GM21529 (cell line): Measurements from ENCODE around the gene NCDN.

ENCODE experiments used
- ATAC-seq: cut with Tn5 transposase; IDR thresholded peaks from one replicate; pipeline ENCODE4 v1.9.1; 2021; ENCODE audit not compliant: unreplicated experiment

NCDN gene

GRCh38 chr1:35589516-35590427 is 32.2 kb downstream of the NCDN start:
- ATAC-seq = no peak

GRCh38 chr1:35590476-35591040 is 33.0 kb downstream of the NCDN start:
- no peak for ATAC-seq

GRCh38 chr1:35591211-35591610 is 33.6 kb downstream of the NCDN start:
- ATAC-seq = no peak

GRCh38 chr1:35592991-35593769 is 35.6 kb downstream of the NCDN start:
- no peak for ATAC-seq

- ATAC-seq = no peak
Observed at GRCh38 chr1:35594005-35594760, 36.6 kb downstream of the NCDN start.

- no peak for ATAC-seq
Observed at GRCh38 chr1:35595684-35596083, 38.1 kb downstream of the NCDN start.

- ATAC-seq = no peak
Observed at GRCh38 chr1:35597870-35598269, 40.3 kb downstream of the NCDN start.

- no peak for ATAC-seq
Observed at GRCh38 chr1:35598895-35599294, 41.3 kb downstream of the NCDN start.

- no peak for ATAC-seq
Observed at GRCh38 chr1:35599411-35599810, 41.8 kb downstream of the NCDN start.

- ATAC-seq = no peak
Observed at GRCh38 chr1:35600593-35600992, 43.0 kb downstream of the NCDN start.

GRCh38 chr1:35603468-35603867 is 45.9 kb downstream of the NCDN start:
- ATAC-seq = no peak

- no peak for ATAC-seq
Observed at GRCh38 chr1:35603941-35604340, 46.3 kb downstream of the NCDN start.

- no peak for ATAC-seq
Observed at GRCh38 chr1:35605071-35605866, 47.7 kb downstream of the NCDN start.

- ATAC-seq = no peak
Observed at GRCh38 chr1:35605867-35606182, 48.2 kb downstream of the NCDN start.

- no peak for ATAC-seq
Observed at GRCh38 chr1:35611655-35612054, 54.1 kb downstream of the NCDN start.

- no peak for ATAC-seq
Observed at GRCh38 chr1:35615440-35615839, 57.8 kb downstream of the NCDN start.
